Astrocyte of the spinal cord (primary cell): Measurements from ENCODE around the gene PTGR2.

ENCODE experiments used
- DNase-seq: peaks from one replicate; pipeline ENCODE4 v3.0.0; 2011; ENCODE audit warnings: low read depth, low spot score
- H3K4me3 ChIP-seq: 2 replicates; pipeline ENCODE4 v1.5.1; 2011; ENCODE audit warnings: low read depth, mild to moderate bottlenecking, low read length, moderate library complexity
- in situ Hi-C: cut with HindIII; loops from 2 replicates; pipeline ENCODE4 v1.10.0; 2017; ENCODE audit warnings: low sequenced_read_pairs
- TF ChIP-seq, protein P1 (sequence below): IDR thresholded peaks from 2 replicates; pipeline ENCODE4 v1.5.1; 2012; ENCODE audit warnings: low read depth, mild to moderate bottlenecking, low read length, inconsistent platforms

Gene PTGR2

GRCh38 chr14:73851567-73852382 lies at the start of gene PTGR2:
Gene PTGR2, plus strand, starts transcription at chr14:73851831. Its CDS starts 7,032 bp downstream, at chr14:73858863.
- TF ChIP-seq, protein P1, sequence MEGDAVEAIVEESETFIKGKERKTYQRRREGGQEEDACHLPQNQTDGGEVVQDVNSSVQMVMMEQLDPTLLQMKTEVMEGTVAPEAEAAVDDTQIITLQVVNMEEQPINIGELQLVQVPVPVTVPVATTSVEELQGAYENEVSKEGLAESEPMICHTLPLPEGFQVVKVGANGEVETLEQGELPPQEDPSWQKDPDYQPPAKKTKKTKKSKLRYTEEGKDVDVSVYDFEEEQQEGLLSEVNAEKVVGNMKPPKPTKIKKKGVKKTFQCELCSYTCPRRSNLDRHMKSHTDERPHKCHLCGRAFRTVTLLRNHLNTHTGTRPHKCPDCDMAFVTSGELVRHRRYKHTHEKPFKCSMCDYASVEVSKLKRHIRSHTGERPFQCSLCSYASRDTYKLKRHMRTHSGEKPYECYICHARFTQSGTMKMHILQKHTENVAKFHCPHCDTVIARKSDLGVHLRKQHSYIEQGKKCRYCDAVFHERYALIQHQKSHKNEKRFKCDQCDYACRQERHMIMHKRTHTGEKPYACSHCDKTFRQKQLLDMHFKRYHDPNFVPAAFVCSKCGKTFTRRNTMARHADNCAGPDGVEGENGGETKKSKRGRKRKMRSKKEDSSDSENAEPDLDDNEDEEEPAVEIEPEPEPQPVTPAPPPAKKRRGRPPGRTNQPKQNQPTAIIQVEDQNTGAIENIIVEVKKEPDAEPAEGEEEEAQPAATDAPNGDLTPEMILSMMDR, result no peak
- in situ Hi-C loops, result no loop called here

GRCh38 chr14:73802431-73803188 lies 49.0 kb upstream of the PTGR2 start:
- DNase-seq, result no peak
- TF ChIP-seq, protein P1, result no peak
- H3K4me3 ChIP-seq, result no peak overlapping the region
- in situ Hi-C loops, result no loop called here

More at GRCh38 chr14:73851567-73852382, at the start of gene PTGR2:
- DNase-seq, result peak; percentile 97
- peak within 1 kb of the TSS; percentile 74 for H3K4me3 ChIP-seq

DNA sequence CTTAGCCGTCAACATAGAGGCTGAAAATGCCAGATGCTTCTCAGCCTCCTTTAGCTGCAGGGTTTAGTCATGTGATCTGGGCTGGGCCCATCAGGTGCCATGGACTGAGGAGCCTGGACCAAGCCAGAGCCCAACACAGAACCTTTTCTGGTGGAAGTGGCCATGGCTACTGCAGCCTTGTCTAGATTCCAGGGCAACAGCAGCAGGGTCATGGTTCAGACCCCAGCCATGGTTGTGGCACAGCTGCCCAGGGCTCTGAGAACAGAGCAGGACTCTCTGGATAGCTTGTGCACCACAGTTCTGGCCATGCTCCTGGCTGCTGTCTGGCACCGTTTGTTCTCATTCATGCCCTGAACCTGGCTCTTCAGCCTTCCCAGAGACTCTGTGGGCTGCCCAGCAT lies 47.0 kb upstream of the PTGR2 start:
- no peak for DNase-seq
- in situ Hi-C loops, result no loop called here
- TF ChIP-seq, protein P1, result no peak
- H3K4me3 ChIP-seq, result no peak overlapping the region

- H3K4me3 ChIP-seq, result no peak overlapping the region
- TF ChIP-seq, protein P1, result no peak
- in situ Hi-C loops, result no loop called here
- DNase-seq, result no peak
These were observed 44.2 kb upstream of the PTGR2 start for GRCh38 chr14:73807457-73807856.

- TF ChIP-seq, protein P1, result no peak
- in situ Hi-C loops, result no loop called here
- no peak overlapping the region for H3K4me3 ChIP-seq
- DNase-seq, result no peak
These were observed 42.2 kb upstream of the PTGR2 start for GRCh38 chr14:73809391-73809790.

- TF ChIP-seq, protein P1, result no peak
- in situ Hi-C loops, result no loop called here
- no peak for DNase-seq
- H3K4me3 ChIP-seq, result no peak overlapping the region
These were observed 41.0 kb upstream of the PTGR2 start for GRCh38 chr14:73810478-73811163.
